SU-DHL-6 (cell line): ENCODE data around the gene GNPNAT1.

ENCODE experiments used
- H2AFZ ChIP-seq: fragments of 200-600 bp; sonication (generic); 2 replicates; pipeline ENCODE4 v1.6.1; 2014; ENCODE audit warnings: low read depth, mild to moderate bottlenecking, moderate library complexity, mixed read lengths, antibody characterized with exemption, low read length; ENCODE audit not compliant: severe bottlenecking
- H3F3A ChIP-seq: fragments of 200-600 bp; shearing (Covaris generic); 2 replicates; pipeline ENCODE4 v1.6.0; 2016; ENCODE audit warnings: antibody characterized with exemption, mild to moderate bottlenecking; ENCODE audit not compliant: insufficient read depth
- H3K27ac ChIP-seq: fragments of 200-600 bp; sonication (generic); 2 replicates; pipeline ENCODE4 v1.5.1; 2016; ENCODE audit warnings: low read depth, mild to moderate bottlenecking, low read length, moderate library complexity, mixed read lengths
- H3K27me3 ChIP-seq: fragments of 200-600 bp; sonication (generic), shearing (Covaris generic); 2 replicates; pipeline ENCODE4 v1.6.0; 2014; ENCODE audit warnings: mild to moderate bottlenecking, low read length
- H3K36me3 ChIP-seq: fragments of 200-600 bp; sonication (generic); 2 replicates; pipeline ENCODE4 v1.6.1; 2014; ENCODE audit warnings: mild to moderate bottlenecking, low read length, mixed read lengths
- H3K4me2 ChIP-seq: fragments of 300-600, 200-600 bp; shearing (Covaris generic), sonication (generic); 2 replicates; pipeline ENCODE4 v1.6.0; 2014; ENCODE audit warnings: low read length, low read depth, mild to moderate bottlenecking; ENCODE audit not compliant: poor library complexity, severe bottlenecking
- H3K4me3 ChIP-seq: fragments of 200-600 bp; sonication (generic); 2 replicates; pipeline ENCODE4 v1.5.1; 2014; ENCODE audit warnings: antibody characterized with exemption, low read length, mild to moderate bottlenecking, mixed read lengths; ENCODE audit not compliant: insufficient read depth, poor library complexity, severe bottlenecking
- H3K79me2 ChIP-seq: fragments of 200-600 bp; sonication (generic); 2 replicates; pipeline ENCODE4 v1.6.1; 2014; ENCODE audit warnings: mild to moderate bottlenecking, low read length, moderate library complexity; ENCODE audit not compliant: insufficient read depth
- H3K9ac ChIP-seq: fragments of 200-600 bp; sonication (generic); 2 replicates; pipeline ENCODE4 v1.7.0; 2014; ENCODE audit warnings: mild to moderate bottlenecking, low read length
- H3K9me2 ChIP-seq: fragments of 200-600 bp; sonication (generic); replicated peaks from 2 replicates; pipeline ENCODE4 v1.6.1; 2014; ENCODE audit warnings: low read length; ENCODE audit not compliant: insufficient read depth
- H3K9me3 ChIP-seq: fragments of 200-600 bp; sonication (generic); 2 replicates; pipeline ENCODE4 v1.6.1; 2014; ENCODE audit warnings: low read length, mixed read lengths; ENCODE audit not compliant: insufficient read depth
- H4K20me1 ChIP-seq: fragments of 200-600 bp; sonication (generic); 2 replicates; pipeline ENCODE4 v1.6.1; 2014; ENCODE audit warnings: low read depth, mild to moderate bottlenecking, antibody characterized with exemption, low read length, moderate library complexity, mixed read lengths
- EZH2phosphoT487 ChIP-seq: fragments of 200-600 bp; sonication (generic), shearing (Covaris generic); conservative IDR thresholded peaks from 2 replicates; pipeline ENCODE4 v1.6.1; 2018; ENCODE audit warnings: mild to moderate bottlenecking, antibody characterized with exemption, low read length, moderate library complexity, mixed read lengths
- TF ChIP-seq, protein P1 (sequence below): fragments of 200-600 bp; sonication (generic); IDR thresholded peaks from one replicate; pipeline ENCODE4 v1.5.1; 2017; ENCODE audit warnings: antibody characterized with exemption, mild to moderate bottlenecking, low read length, moderate library complexity; ENCODE audit not compliant: insufficient read depth, poor library complexity, severe bottlenecking

Gene GNPNAT1

DNA sequence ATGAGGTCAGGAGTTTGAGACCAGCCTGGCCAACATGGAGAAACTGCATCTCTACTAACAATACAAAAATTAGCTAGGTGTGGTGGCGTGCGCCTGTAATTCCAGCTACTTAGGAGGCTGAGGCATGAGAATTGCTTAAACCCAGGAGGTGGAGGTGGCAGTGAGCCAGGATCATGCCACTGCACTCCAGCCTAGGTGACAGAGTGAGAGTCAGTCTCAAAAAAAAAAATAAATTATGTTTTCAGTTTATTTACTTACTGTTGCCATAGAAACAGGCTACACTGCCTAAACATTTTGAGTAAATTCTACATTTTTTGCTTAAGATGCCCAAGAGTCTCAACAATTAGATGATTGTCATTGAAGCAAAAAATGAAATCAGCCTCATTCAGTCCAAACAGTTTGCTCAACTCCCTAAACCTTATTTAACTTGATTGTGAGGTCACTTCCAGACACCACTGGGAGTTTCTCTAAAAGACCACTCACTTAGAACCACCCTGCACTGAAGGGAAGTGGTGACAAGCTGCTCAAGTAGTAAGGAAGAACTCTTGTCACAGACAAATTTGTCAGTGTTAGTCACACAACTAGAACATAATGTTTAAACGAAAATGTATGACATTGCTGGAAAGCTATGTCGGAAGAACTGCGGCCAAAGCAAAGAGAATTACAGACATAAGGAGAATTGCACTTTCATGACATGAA is 9.8 kb upstream of the GNPNAT1 start:
- Histone ChIP-seq H3K4me2 (no peak overlapping the region), H2AFZ (no peak overlapping the region), H3K4me3 (no peak overlapping the region)

DNA sequence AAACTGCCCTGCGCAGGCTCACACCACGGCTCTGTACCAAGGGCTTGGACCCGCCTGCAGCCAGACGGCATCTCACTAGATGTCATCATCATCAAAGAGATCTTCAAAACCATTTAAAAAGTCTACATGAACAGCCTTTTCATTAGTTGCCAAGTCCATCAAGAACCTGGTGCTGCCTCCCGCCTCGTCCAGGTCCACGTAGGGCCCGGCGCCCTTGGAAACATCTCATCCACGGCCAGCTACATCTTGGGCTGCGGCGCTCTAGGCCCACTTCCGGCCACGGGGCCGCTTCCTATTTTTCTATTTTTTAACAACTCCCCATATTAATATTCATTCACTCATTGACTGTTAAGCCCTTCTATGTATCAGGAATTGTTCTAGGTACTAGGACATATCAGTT is 7.4 kb upstream of the GNPNAT1 start:
- Histone ChIP-seq H2AFZ (peak overlapping the region; percentile 49), H3F3A (no peaks in the 10 kb centered on the region), H3K4me3 (no peak overlapping the region), H3K27ac (no peak overlapping the region), H3K9me3 (no peaks in the 10 kb centered on the region), H4K20me1 (no peaks in the 10 kb centered on the region), H3K9me2 (no peaks in the 10 kb centered on the region), H3K9ac (no peak overlapping the region), H3K79me2 (no peaks in the 10 kb centered on the region), H3K27me3 (no peaks in the 10 kb centered on the region), H3K4me2 (no peak overlapping the region), H3K36me3 (no peaks in the 10 kb centered on the region)
- no peak for TF ChIP-seq EZH2phosphoT487
- TF ChIP-seq, protein P1, sequence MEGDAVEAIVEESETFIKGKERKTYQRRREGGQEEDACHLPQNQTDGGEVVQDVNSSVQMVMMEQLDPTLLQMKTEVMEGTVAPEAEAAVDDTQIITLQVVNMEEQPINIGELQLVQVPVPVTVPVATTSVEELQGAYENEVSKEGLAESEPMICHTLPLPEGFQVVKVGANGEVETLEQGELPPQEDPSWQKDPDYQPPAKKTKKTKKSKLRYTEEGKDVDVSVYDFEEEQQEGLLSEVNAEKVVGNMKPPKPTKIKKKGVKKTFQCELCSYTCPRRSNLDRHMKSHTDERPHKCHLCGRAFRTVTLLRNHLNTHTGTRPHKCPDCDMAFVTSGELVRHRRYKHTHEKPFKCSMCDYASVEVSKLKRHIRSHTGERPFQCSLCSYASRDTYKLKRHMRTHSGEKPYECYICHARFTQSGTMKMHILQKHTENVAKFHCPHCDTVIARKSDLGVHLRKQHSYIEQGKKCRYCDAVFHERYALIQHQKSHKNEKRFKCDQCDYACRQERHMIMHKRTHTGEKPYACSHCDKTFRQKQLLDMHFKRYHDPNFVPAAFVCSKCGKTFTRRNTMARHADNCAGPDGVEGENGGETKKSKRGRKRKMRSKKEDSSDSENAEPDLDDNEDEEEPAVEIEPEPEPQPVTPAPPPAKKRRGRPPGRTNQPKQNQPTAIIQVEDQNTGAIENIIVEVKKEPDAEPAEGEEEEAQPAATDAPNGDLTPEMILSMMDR, result no peak

More for the DNA sequence above, 9.8 kb upstream of the GNPNAT1 start:
- Histone ChIP-seq H3F3A (no peaks in the 10 kb centered on the region), H4K20me1 (no peaks in the 10 kb centered on the region), H3K36me3 (no peaks in the 10 kb centered on the region), H3K9me2 (no peaks in the 10 kb centered on the region), H3K9ac (no peak overlapping the region), H3K27me3 (no peaks in the 10 kb centered on the region), H3K79me2 (no peaks in the 10 kb centered on the region), H3K9me3 (no peaks in the 10 kb centered on the region), H3K27ac (no peak overlapping the region)
- TF ChIP-seq EZH2phosphoT487, result no peak
- TF ChIP-seq, protein P1, result no peak

DNA sequence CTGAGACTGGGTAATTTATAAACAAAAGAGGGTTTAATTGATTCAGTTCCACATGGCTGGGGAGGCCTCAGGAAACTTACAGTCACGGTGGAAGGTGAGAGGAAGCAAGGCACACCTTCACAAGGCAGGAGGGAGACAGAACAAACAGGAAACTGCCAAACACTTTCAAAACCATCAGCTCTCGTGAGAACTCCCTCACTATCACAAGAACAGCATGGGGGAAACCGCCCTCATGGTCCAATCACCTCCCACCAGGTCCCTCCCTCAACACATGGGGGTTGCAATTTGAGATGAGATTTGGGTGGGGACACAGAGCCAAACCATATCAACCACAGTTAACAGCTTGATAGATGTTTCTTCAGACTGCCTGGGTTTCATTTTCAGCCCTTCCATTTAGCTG is 6.2 kb upstream of the GNPNAT1 start:
- Histone ChIP-seq H3K27ac (no peak overlapping the region), H3K79me2 (no peaks in the 10 kb centered on the region), H3K4me3 (no peak overlapping the region), H4K20me1 (no peaks in the 10 kb centered on the region), H3K36me3 (no peaks in the 10 kb centered on the region), H3K9ac (no peak overlapping the region), H3K27me3 (no peaks in the 10 kb centered on the region), H3K9me3 (no peaks in the 10 kb centered on the region), H3K9me2 (no peaks in the 10 kb centered on the region), H3F3A (no peaks in the 10 kb centered on the region), H2AFZ (no peak overlapping the region), H3K4me2 (no peak overlapping the region)
- TF ChIP-seq EZH2phosphoT487, result no peak
- TF ChIP-seq, protein P1, result no peak
